HG02610 (cell line): Measurements from ENCODE around the gene FRK.
"Not testable (repeated sequence)": the region's sequence is repeated elsewhere in the genome, so short reads cannot be mapped to it uniquely, and the experiment has no call there.

Experiments used
- ATAC-seq: cut with Tn5 transposase; IDR thresholded peaks from one replicate; pipeline ENCODE4 v1.9.1; 2021; ENCODE audit warnings: mild to moderate bottlenecking, moderate library complexity; ENCODE audit not compliant: unreplicated experiment

Gene FRK

DNA sequence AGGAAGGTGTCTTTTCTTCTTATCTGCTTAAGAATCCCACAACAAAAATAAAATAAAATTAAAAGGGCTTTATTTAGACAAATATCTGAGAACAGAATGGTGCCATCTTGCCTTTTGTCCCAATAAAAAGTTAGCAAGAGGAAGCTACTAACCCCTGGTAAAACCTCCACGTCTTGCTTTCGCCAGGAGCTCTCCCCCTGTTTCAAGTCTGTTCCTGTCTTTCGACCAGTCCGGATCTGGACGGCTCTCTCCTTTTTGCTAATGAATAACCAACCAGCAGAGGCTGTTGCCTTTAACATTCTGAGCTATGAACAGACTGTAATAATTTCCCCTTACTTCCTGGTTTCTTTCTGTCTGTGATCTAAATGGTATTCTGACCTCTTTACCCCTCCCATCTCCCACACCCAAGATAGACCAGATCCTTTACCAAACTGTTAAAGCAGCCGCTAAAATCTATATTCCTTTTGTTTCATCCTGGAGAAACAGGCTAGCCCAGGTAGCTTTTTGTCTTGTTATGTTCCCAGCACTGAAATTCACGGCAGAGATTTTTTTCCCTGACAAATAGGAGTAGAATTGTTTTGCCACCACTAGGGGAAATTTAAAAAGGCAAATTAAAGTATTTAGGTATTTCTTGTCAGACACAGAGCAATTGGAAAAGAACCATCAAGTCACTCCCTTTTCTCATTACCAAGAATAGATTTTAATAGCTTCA, at the start of gene FRK:
Gene FRK, minus strand, starts transcription at position 320 of the 712 bp plus-strand sequence. CDS start 580 bp downstream, outside the sequence.
- no peak for ATAC-seq

DNA sequence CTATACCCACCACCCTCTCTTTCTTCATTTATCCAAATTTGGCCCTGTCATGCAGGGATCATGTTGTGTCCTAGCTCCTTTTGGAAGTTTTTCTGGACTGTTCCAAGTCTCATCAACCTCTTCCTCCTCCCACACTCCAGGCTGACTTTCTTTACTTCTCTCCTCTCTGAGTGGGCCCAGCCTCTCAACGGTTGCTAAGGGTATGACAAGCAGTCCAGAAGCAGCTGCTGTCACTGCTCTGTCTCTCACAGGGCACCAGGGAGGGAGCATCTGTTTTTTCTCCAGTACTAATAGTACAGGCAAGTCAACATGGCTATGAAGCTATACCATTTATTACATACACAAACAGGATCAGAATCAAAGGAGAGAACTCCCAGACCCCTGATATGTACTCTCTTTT, 48.1 kb upstream of the FRK start:
- ATAC-seq: no peak

DNA sequence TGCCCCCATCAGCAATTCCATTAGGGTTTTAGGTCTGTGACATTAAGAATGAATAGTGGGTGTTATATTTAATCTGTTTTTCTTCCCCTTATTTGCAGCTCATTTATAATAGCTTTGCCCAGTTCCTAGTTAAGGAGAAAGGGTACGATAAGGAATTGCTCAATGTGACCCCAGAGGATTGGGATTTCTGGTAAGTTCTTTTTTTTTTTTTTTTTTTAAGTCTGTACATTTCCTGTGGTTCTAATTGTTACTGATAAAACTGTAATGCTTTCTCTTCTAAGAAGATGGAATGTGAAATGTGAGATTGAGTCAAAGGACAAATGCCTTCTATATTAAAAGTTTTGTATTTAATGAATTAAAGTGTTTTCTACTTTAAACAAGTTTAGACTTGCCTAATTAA, 45.5 kb upstream of the FRK start:
- no peak for ATAC-seq

- no peak for ATAC-seq
Measured at GRCh38 chr6:116105247-116105646, 44.6 kb upstream of the FRK start.

DNA sequence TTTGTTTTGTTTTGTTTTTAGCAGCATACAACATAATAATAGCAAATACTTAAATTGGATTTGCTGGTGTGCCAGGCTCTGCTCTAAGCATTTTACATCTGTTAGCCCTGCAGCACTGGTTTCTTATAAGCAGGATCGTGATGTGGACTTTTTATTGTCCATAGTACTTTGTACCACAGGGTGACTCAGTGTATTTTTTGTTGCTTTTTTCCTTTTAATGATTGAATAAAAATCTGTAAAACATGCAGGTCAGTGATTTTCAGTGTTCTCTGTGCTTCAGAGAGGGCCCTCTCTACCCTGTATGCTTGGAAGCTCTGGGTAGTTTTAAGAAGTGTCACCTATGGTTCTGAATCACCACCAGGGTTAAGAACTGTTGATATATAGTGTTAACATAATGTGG, 43.9 kb upstream of the FRK start:
- ATAC-seq: no peak

GRCh38 chr6:116102873-116103272, 42.2 kb upstream of the FRK start:
- peak; percentile 18 for ATAC-seq

GRCh38 chr6:116101790-116102189, 41.1 kb upstream of the FRK start:
- no peak for ATAC-seq

DNA sequence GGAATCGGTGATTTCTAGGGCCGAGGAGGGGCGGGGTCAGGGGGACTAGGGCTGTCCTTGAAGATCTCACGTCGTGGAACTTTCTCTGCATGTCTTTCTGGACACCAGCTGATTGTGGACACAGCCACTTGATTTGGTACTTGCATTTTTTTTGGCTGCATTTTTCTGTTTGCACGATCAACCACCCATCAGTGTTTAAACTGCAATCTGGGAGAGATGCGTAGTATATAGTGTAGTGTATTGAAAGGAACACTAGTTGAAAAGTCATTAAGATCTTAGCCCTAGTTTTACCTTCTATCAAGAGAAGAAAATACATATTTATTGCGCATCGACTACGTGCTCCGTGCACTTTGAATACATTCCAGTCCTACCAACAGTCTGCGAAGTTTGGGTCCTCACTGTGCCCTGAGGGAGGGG, 40.6 kb upstream of the FRK start:
- no peak for ATAC-seq

DNA sequence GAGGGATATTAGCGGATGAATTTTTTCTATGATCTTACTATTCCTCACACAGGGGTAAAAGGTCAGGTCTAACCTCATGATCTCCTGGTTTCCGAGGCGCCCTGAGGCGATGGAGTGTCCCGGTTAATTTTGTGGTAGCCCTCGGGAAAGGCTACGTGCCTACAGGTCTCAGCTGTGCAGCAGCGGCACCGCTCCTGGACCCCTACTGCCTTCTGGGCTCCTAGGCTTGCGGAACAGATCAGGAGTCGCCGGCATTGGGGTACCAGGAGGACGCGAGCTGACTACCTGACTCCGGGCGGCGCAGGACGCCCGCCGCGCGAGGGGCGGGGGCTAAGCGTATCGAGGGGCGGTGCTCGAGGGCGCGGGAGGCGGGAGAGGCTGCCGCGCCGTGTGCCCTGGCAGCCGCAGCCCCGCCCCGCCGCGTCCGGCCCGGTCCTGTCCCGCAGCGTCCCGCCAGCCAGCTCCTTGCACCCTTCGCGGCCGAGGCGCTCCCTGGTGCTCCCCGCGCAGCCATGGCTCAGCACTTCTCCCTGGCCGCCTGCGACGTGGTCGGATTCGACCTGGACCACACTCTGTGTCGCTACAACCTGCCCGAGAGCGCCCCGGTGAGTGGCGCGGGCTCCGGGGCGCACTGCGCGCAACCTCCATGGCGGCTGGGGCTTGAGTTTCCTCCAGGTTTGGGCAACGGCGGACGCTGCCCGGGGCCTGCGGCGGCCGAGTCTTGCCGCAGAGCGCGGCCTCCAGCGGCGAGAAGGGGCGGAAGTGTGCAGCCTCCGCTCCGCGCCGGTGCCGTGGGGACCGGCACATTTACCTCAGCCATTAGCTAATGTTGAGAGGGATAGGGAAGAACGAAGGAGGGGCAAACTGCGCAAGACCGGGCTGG, 40.0 kb upstream of the FRK start, which contains the start of gene NT5DC1:
Gene NT5DC1, plus strand, starts transcription at position 435 of the 883 bp plus-strand sequence. Its CDS starts 78 bp downstream, at position 513.
- peak; percentile 87 for ATAC-seq

DNA sequence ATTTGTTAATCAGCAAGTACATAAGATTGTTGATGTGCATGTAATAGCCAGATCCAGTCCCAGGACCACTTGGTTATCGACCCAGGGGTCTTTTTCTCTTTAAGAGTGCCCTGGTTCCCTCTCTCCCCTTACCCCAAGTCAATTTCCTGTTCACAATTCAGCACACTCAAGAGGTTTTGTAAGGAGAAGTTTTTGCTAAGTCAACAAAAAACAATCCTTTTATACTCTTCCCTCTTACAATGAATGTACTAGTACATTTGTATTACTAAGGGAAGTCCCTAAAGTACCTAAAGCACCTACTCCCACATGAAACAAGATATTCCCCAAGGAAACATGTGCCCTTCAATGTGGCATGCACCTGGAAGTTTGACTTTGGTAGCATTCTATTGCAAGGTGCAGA, 38.3 kb upstream of the FRK start:
- no peak for ATAC-seq

GRCh38 chr6:116096979-116097816, 36.5 kb upstream of the FRK start:
- no peak for ATAC-seq

GRCh38 chr6:116096048-116096759, 35.5 kb upstream of the FRK start:
- ATAC-seq: not testable (repeated sequence)

GRCh38 chr6:116094041-116094440, 33.4 kb upstream of the FRK start:
- no peak for ATAC-seq

DNA sequence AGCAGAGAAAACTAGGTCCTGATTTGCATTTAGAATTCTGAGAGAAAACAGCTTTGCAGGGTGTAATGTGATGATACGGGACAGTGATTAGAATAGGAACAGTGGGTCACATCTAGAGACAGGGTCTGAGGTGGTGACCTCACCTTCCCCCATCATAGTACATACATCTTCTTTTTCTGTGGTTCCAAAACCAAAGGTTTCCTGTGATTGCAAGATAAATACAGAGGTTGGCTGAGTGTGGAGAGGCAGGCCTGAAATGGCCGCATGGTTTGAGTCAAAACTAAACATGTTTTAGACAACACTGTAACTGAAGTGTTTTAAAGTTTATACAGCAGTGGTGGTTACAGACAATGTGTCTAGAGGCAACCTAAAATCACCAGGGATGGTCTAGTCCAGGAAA, 29.6 kb upstream of the FRK start:
- peak; percentile 77 for ATAC-seq

DNA sequence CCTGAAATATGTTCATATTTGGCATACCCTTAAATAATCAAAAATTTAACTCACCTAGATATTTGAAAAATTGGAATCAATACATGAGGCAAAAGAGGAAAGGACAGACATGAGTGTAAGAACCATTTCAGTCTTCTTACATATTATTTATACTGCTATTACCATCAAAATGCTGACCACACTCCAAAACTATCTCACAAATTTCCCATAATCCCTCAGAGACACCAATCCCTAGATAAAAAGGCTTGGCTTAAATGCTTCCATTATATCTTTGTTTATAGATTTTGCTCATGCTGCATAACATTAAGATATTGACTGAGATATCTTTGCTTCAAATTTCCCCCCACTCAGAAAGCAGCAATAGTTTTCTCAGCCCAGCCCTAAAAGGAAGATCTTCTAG, 28.3 kb upstream of the FRK start:
- ATAC-seq: no peak

GRCh38 chr6:116087437-116088027, 26.8 kb upstream of the FRK start:
- peak; percentile 91 for ATAC-seq

- no peak for ATAC-seq
Measured at GRCh38 chr6:116084284-116084683, 23.6 kb upstream of the FRK start.

GRCh38 chr6:116083052-116083451, 22.4 kb upstream of the FRK start:
- no peak for ATAC-seq

DNA sequence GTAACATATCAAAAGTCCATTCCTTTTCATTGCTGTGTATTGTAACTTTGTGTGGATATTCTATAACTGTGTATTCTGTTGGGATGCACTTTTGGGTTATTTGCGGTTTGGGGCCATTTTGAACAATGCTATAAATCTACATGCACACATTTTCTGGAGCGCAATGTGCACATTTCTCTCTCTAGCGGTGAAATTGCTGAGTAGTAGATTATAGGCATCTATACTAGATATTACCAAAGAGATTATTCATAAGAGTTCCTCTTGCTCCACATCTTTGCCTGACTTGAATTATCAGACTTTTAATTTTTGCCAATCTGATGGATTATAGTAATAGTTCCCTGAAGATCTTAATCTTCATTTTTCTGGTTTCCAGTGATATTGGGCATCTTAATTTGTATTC, 18.3 kb upstream of the FRK start:
- no peak for ATAC-seq

GRCh38 chr6:116078522-116078921, 17.8 kb upstream of the FRK start:
- no peak for ATAC-seq
